Anterior cingulate cortex (tissue), 58 donors: ENCODE data around the gene IGDCC3.
A peak's percentile ranks its signal among the peaks of the same experiment; 100 is the strongest.
"Not testable (repeated sequence)": the region's sequence is repeated elsewhere in the genome, so short reads cannot be mapped to it uniquely, and the experiment has no call there.

Experiments
- DNase-seq, 58 donors: peaks; one replicate each; lab custom pipeline; 2025; lab: John Stamatoyannopoulos, UW

Gene IGDCC3

DNA sequence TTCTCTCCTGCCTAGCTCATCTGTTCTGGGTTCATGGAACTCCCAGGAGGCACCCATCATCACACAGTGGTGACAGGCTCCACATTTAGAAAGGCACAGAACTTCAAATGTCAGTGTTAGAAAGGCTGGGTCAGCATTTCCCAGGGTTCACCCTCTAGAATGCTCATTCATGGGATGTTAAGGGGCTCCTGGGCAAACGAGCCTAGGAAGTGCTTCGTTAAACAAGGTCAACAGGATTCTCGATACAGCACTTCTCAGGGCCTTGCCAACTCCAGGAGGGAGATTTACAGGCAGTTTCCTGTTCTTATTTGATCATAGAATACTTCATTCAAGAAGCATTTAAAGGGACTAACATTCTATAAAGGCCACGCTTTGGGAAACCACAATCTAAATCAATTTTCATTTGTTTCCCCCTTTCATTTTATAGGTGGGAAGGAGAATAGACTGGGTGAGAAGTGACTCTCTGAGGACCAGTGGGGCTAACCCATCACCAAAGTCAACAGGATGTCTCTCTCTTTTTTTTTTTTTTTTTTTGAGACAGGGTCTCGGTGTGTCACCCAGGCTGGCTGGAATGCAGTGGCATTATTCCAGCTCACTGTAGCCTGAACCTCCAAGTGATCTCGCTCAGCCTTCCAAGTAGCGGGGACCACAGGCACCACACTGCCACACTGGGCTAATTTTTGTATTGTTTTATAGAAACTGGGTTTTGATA lies 30.7 kb upstream of the IGDCC3 start:
- DNase-seq = no peak

GRCh38 chr15:65406424-65407000 lies 28.7 kb upstream of the IGDCC3 start:
- DNase-seq = no peak

DNA sequence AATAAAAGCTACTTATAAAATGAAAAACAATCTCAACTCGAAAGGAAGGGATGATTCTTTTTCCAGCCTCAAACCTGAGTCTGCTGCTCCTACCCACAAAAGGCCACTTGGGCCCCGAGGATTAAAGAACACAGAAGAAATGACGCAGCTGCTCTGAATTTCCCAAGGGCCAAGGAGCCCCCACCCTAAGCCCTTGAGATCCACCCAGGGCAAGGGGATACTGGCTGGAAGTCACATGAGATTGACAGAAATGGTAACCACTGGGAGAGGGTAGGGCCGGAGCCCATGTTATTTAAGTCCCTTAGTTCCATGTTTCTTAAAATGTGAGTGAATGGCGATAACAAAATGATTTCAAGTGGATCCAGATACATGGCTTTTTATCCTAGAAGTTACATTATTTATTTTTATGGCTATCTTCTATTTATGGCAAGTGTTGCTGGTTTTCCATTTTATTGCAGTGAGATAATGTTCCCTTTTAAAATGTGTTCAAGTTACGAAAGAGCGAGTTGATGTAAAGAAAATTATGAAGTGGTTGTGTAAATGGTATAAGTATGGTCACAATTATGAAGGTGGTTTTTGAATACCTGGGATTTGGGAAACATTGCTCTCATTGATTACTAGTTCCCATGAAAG lies 28.1 kb upstream of the IGDCC3 start:
- DNase-seq = no peak

- no peak for DNase-seq
These were observed 26.5 kb upstream of the IGDCC3 start for GRCh38 chr15:65404186-65404872.

- no peak for DNase-seq
These were observed 25.2 kb upstream of the IGDCC3 start for GRCh38 chr15:65402961-65403360.

DNA sequence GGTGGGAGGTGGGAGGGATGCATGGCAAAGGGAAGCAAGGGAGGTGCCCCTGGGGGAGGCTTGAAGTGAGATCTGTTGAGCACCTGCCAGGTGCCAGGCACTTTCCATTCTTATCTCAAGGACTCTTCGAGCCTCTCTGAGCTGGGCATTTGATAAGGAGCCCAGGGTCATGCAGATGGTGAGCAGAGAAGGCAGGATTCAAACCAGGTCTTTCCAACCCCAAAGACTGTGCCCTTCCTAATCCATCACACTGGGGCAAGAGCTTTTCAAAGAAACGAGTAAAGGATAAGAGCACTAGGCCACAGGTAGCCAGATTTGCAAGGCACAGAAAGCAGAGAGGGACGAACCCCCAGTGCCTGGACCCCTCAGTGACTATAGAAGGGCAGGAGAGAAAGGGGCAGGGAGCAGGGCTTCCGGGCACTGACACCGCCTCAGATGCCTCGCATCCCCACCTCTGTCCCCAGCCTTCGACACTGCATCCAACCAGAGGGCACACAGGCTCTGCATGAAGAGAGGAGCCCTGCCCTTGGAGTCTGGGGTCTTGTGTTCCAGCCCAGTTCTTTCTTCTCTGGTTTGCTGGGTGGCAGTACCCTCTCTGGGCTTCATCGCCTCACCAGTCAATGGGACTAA lies 23.9 kb upstream of the IGDCC3 start:
- no peak for DNase-seq

DNA sequence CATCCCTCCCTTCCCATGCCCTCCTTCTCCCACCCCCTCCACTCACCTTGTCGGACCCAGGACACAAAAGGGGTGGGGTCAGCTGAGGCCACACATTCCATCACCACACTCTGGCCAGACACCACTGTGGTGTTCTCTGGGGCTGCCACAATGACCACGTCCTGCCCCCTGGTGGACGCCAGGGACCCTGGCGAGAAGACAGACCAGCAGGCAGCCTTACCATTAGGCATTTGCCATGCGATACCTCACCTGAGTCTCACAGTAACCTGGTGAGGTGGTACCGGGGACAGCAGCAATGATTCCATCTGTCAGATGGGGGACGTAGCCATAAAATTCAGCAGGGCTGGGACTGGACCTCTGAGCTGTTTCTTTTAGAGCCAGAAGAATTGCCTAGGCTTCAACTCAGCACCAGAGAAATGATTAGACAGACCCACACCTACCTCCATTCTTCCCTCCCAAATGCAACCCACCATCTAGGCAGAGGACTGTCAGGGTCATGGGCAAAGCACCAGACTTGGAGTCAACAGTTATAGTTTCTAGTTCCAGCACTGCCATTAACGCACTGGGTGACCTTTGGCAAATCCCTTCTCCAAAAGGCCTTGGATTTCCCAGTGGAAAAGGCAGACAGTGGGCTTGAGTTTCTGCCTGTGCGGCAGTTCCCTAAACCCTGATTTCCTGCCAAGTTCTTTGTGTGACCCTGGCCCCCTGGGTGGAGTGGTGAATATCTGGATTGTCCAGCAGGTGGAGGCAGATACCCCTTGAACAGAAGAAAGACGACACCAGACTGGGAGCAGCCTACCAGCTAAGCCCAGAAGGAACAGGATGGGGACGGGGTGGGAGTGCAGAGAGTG lies 23.2 kb upstream of the IGDCC3 start:
- peak in 42 of 58 donors; percentile 6 to 52 (median 20) for DNase-seq

DNA sequence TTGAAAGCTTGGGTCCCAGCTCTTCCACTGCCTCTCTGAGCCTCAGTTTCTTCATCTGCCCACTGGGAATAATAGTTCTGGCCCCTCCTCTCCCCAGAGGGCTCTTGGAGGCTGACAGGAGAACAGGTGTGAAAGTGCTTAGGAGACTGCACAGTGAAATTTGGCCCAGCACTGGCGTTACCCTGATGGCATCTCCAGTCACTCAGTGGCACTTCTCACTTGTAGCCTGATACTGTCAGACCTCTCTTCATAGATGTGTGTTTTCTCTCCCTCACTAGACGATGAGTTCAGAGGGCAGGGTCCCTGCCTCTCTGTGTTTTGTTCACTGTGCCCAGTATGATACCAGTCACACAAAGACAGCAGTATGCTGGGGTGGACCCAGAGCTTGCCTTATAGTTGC lies 22.2 kb upstream of the IGDCC3 start:
- no peak for DNase-seq

DNA sequence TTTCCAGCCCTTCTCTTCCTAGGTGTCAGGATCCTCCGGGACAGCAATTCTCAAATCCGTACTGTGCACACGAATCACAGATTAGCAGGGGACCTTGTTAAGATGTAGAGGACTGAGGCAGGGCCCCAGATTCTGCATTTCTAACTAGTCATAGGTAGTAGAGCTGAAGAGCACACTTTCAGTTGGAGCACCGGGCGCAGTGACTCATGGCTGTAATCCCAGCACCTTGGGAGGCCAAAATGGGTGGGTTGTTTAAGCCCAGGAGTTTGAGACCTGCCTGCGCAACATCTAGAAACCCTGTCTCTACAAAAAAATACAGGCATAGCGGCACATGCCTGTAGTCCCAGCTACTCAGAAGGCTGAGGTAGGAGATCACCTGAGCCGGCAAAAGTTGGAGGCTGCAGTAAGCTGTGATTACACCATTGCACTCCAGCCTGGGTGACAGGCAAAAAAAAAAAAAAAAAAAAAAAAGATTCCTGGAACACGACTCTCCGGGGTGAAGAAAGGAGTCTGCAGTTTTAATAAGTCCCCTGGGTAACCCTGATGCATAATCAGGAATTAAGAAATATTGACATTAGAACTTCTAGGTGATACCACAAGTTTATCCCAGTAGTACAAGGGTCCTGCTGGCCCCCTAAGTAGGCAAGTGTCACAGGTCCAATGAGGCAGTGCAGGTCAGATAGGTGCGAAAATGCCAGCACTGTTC lies 21.4 kb upstream of the IGDCC3 start:
- DNase-seq = no peak

GRCh38 chr15:65398486-65398885 lies 20.7 kb upstream of the IGDCC3 start:
- DNase-seq = not testable (repeated sequence)

- no peak for DNase-seq
These were observed 19.1 kb upstream of the IGDCC3 start for GRCh38 chr15:65396965-65397317.

GRCh38 chr15:65396283-65396964 lies 18.6 kb upstream of the IGDCC3 start:
- no peak for DNase-seq

GRCh38 chr15:65395567-65396202 lies 17.9 kb upstream of the IGDCC3 start:
- DNase-seq = no peak

DNA sequence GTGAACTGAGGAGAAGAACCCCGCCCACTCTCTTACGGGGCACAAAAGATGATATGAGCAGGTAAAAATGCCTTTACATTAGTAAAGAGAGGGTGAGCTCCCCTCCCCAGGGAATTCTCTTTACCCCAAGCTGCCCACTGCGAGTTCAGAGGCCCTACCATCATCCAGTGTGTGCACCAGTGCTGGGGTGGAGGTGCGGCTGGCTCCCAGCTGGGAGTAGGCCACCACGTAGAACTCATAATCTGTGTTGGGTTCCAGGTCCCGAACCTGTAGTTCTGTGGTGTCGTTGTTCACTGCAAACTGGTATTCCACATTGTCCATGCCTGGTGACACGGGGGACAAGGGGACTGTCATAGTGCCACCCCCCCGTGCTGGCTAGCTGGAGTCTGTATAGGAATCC lies 17.1 kb upstream of the IGDCC3 start:
- no peak for DNase-seq

DNA sequence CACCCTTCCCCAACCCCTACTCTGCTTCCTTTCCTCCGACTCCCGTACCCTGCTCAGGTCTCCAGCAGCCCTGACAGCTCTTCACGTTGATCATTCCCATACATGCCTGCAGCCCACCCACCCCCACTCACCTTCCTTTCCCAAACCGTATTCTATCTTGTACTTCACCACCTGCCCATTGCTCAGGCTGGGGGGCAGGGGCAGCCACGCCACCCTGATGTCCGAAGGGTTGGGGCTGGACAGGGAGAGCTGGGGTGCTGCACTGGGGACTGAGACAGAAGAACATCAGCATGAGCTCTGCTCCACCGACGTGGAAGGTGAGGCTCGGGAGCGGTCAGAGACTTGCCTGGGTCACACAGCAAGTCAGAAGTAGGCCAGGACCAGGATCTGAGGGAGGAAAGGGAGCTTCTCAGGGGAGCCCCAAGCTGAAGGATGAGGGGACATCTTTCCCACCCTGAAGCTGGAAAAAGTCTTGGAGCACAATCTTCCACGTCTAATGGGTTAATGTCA lies 16.5 kb upstream of the IGDCC3 start:
- no peak for DNase-seq

GRCh38 chr15:65393557-65393956 lies 15.8 kb upstream of the IGDCC3 start:
- no peak for DNase-seq

DNA sequence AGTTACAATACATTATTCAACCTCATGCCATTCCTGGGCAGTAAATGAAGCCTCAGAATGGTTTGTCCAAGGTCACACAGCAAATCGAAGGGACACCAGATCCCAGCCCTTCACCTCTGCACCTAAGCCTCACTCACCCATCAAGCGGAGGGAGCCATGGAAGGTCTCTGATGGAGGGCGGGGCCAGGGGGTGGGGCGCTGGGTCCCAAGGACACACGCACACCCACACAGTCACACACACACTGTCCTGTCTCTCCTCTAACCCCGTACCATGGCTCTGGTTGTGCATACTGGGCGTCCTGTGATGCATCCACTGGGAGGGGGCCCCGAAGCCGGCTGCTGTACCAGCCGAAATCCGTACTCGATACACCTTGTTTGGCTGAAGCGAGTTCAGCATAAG lies 15.3 kb upstream of the IGDCC3 start:
- DNase-seq = no peak

DNA sequence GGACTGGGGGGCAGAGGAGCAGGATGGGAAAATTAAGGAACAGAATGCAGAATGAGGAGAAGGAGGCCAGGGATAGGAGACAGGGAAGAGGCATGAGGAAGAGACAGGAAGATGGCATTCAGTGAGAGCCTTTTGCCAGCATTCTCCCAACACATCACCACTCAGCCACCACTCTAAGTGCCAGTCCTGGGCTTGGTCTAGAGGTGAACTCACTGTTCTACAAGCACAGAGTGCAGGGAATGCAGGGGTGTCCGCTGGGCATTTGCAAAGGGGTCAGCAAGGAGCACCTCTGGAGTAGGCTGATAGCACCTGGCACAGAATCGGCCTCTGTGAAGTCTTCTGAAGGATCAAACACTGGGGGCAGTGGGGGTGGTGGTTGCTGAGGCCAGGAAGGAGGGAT lies 14.6 kb upstream of the IGDCC3 start:
- no peak for DNase-seq
